B cell (primary cell): ENCODE data around the gene HOOK2. TPM values are rescaled to one million over a fixed set of nuclear protein-coding genes. Genes with fewer than 3 reads are reported as not detected.

Experiments
- ATAC-seq: fragments of 200-7000 bp; cut with Tn5 transposase; one replicate; pipeline ENCODE4 v1.10.0; 2021; ENCODE audit warnings: low read depth, mild to moderate bottlenecking, moderate number of reproducible peaks, moderate library complexity
- CTCF ChIA-PET: fragments of 350-600 bp; sonication (Branson Sonifier 250); formaldehyde crosslinking; loops from one replicate; lab custom pipeline; 2021; ENCODE audit warnings: antibody characterized with exemption, inconsistent platforms; lab: Charles Lee
- POLR2A ChIA-PET: fragments of 350-600 bp; sonication (Branson Sonifier 250); formaldehyde crosslinking; loops from one replicate; lab custom pipeline; 2021; ENCODE audit warnings: antibody characterized with exemption; lab: Charles Lee
- DNase-seq: peaks from one replicate; pipeline ENCODE4 v3.0.0; 2013
- H2AFZ ChIP-seq: 2 replicates; pipeline ENCODE4 v1.6.1; 2012; ENCODE audit warnings: mild to moderate bottlenecking, low read depth, low read length; ENCODE audit not compliant: insufficient read depth, poor library complexity, severe bottlenecking
- H3K27ac ChIP-seq, 2 donors: 1 replicate in 1 of 2; 2 replicates in 1 of 2; pipeline ENCODE4 v1.5.1; 2012 to 2013; ENCODE audit warnings: low read length in 2 of 2, mild to moderate bottlenecking in 2 of 2, moderate library complexity in 1 of 2
- H3K27me3 ChIP-seq, 4 experiments: fragments of 200-600 bp in 1 of 4; sonication (generic) in 1 of 4; replicated peaks in 1 of 4; 1 replicate in 2 of 4; 2 replicates in 2 of 4; pipeline versions ENCODE4 v1.6.1 to v1.7.0; 2013 to 2016; ENCODE audit warnings: low read length in 3 of 4, mild to moderate bottlenecking in 2 of 4, mixed read lengths in 1 of 4, moderate library complexity in 1 of 4; ENCODE audit not compliant: insufficient read depth in 4 of 4, control insufficient read depth in 3 of 4; ENCODE audit errors: control extremely low read depth in 1 of 4
- H3K36me3 ChIP-seq, 2 experiments: replicated peaks in 1 of 2; 1 replicate in 1 of 2; 2 replicates in 1 of 2; pipeline versions ENCODE4 v1.6.1 to v1.7.1; 2013; ENCODE audit warnings: low read length in 1 of 2; ENCODE audit not compliant: insufficient read depth in 2 of 2, control insufficient read depth in 1 of 2; ENCODE audit errors: control extremely low read depth in 1 of 2, extremely low read depth in 1 of 2
- H3K4me1 ChIP-seq, 2 donors: fragments of 200-600 bp in 1 of 2; sonication (generic) in 1 of 2; 1 replicate in 1 of 2; 2 replicates in 1 of 2; pipeline versions ENCODE4 v1.5.1 to v1.6.1; 2013 to 2017; ENCODE audit warnings: low read length in 2 of 2; ENCODE audit not compliant: control insufficient read depth in 2 of 2, insufficient read depth in 2 of 2
- H3K4me2 ChIP-seq: replicated peaks from 2 replicates; pipeline ENCODE3; 2012; ENCODE audit warnings: mild to moderate bottlenecking, low read depth, low read length; ENCODE audit not compliant: poor library complexity, severe bottlenecking
- H3K4me3 ChIP-seq, 5 experiments: fragments of 200-600 bp in 1 of 5; sonication (generic) in 1 of 5; 1 replicate in 3 of 5; 2 replicates in 2 of 5; pipeline versions ENCODE4 v1.5.1 to v1.7.0; 2011 to 2016; ENCODE audit warnings: low read length in 4 of 5, mild to moderate bottlenecking in 4 of 5, low read depth in 2 of 5, control low read depth in 1 of 5, moderate library complexity in 1 of 5; ENCODE audit not compliant: insufficient read depth in 1 of 5; ENCODE audit errors: control extremely low read depth in 1 of 5, extremely low read depth in 1 of 5
- H3K79me2 ChIP-seq: fragments of 200-600 bp; sonication (generic); one replicate; pipeline ENCODE4 v1.6.0; 2016; ENCODE audit warnings: low read length; ENCODE audit not compliant: control insufficient read depth, insufficient read depth
- H3K9ac ChIP-seq: fragments of 200-600 bp; sonication (generic); 2 replicates; pipeline ENCODE4 v1.6.1; 2017; ENCODE audit warnings: mild to moderate bottlenecking, low read length, moderate library complexity
- H3K9me3 ChIP-seq, 3 donors: one replicate each; pipeline versions ENCODE4 v1.6.1 to v1.7.1; 2013; ENCODE audit warnings: low read length in 2 of 3; ENCODE audit not compliant: control insufficient read depth in 2 of 3, insufficient read depth in 1 of 3; ENCODE audit errors: control extremely low read depth in 1 of 3
- H4K20me1 ChIP-seq: 2 replicates; pipeline ENCODE4 v1.6.0; 2012; ENCODE audit warnings: mild to moderate bottlenecking, low read length; ENCODE audit not compliant: insufficient read depth, control insufficient read depth, poor library complexity, severe bottlenecking
- H3K27ac Mint-ChIP-seq: one replicate; pipeline ENCODE4 v1.8.0; 2021; ENCODE audit warnings: mixed read lengths
- H3K27me3 Mint-ChIP-seq: one replicate; pipeline ENCODE4 v1.8.0; 2021; ENCODE audit warnings: mixed read lengths
- H3K4me1 Mint-ChIP-seq: one replicate; pipeline ENCODE4 v1.8.0; 2021; ENCODE audit warnings: mixed read lengths
- H3K4me3 Mint-ChIP-seq: one replicate; pipeline ENCODE4 v1.8.0; 2021; ENCODE audit warnings: mixed read lengths
- H3K9me3 Mint-ChIP-seq: one replicate; pipeline ENCODE4 v1.8.0; 2022; ENCODE audit warnings: mixed read lengths; ENCODE audit not compliant: insufficient read depth
- CTCF ChIP-seq: fragments of 200-600 bp; IDR thresholded peaks from one replicate; pipeline ENCODE4 v1.8.0; 2022; ENCODE audit warnings: antibody characterized with exemption, mild to moderate bottlenecking
- EZH2 ChIP-seq: IDR thresholded peaks from 2 replicates; pipeline ENCODE4 v1.6.1; 2012; ENCODE audit warnings: borderline replicate concordance, low read depth, mild to moderate bottlenecking, moderate library complexity, low read length; ENCODE audit not compliant: insufficient read depth, poor library complexity, severe bottlenecking
- WGBS: methylation state at CpG from one replicate; pipeline ENCODE4 v1.1.5; 2013; ENCODE audit warnings: missing lambda C conversion rate; ENCODE audit not compliant: insufficient coverage; 5-methylcytosine and 5-hydroxymethylcytosine counted together
- intact Hi-C: fragments of 100-400 bp; cut with micrococcal nuclease; formaldehyde crosslinking; loops from one replicate; pipeline ENCODE4 v1.10.0; 2022
- polyA plus RNA-seq: library from polyadenylated mRNA; depleted of rRNA; stranded (reverse); fragments of >200 nt; gene quantifications from 2 replicates; pipeline ENCODE4 v1.2.3, GENCODE V29; 2012
- total RNA-seq, 2 donors: library from RNA; stranded (reverse); fragments of 120-200 nt in 1 of 2; gene quantifications; 1 replicate in 1 of 2; 2 replicates in 1 of 2; pipeline versions ENCODE4 v1.2.3 to v1.2.4, GENCODE V29; 2013 to 2022

The HOOK2 gene
- total and polyA plus RNA-seq, 2 donors (not counting 1 experiment from before 2014, with no cell fraction given) = 30.3 to 33.4 TPM

DNA sequence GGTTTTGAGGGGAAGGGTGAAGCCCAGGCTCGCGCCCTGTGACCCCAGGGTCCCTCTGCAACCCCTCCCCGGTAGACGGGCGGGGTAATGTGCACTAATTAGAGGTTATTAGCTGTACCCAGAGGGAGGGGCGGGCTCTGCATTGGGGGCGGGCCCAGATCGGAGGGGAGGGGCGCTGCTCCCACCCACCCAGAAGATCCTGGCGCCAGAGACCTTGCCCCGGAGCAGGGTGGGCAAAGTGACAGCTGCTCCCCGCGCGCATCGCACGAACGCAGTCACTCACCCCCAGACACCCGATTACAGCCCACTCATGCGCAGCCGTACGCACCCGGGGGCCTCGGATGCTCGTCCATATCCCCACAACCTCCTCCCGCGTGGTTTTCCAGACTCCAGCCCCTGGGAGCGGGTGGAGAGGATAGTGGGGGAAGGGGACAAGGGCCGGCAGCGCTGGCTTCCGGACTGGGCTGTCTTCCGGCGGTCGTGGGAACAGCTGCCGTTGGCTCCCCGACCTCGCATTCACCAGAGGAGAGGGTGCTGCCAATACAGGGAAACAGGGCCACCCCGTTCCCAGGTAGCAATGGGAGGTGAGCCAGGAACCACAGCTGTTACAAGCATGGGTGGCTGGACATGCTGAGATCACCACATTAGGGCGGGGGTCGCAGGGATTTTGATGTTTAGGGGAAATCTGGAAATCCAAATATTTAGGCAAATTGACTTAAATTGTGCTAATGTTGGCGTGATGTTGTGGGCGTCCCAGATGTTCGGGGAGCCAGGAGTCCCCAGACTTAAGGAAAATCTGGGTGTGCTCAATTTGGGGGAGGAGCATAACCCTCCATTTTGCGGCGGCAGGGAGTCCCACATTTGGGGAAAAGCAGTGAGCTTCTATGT, 2.9 kb upstream of the HOOK2 start:
- H4K20me1 ChIP-seq = no peaks in the 10 kb centered on the region
- intact Hi-C loops = no loop called here
- H2AFZ ChIP-seq = peak overlapping the region; percentile 73
- no peaks in the 10 kb centered on the region for H3K36me3 ChIP-seq
- H3K4me1 ChIP-seq = peaks cover 34 to 54% of the 10 kb centered on the region in 2 donors
- no peaks in the 10 kb centered on the region for H3K9me3 ChIP-seq
- POLR2A ChIA-PET = interaction anchor here (0.6 to 6.9 kb wide), 10 partner anchors 9 to 340 kb away, joined by 3 to 233 read pairs (median 6); partner anchors contain the start of genes DNASE2, JUNB, NACC1 and RNASEH2A
- no peaks in the 10 kb centered on the region for H3K9me3 Mint-ChIP-seq
- H3K27me3 ChIP-seq = no peaks in the 10 kb centered on the region
- 8% methylated on average over 31 of the region's 44 CpGs for WGBS
- H3K27ac Mint-ChIP-seq = peak overlapping the region; percentile 84
- peak overlapping the region; percentile 78 for H3K9ac ChIP-seq
- H3K4me3 ChIP-seq = peak overlapping the region; percentile 63 to 89 (median 75)
- CTCF ChIA-PET = interaction anchor here (0.5 to 27.9 kb wide), 9 partner anchors 9 to 96 kb away, joined by 3 to 1147 read pairs (median 5); partner anchors contain the start of genes DHPS, JUNB, PRDX2 and RNASEH2A
- ATAC-seq (peak; percentile 2), DNase-seq (peak; percentile 80)
- peak overlapping the region; percentile 88 for H3K4me3 Mint-ChIP-seq
- H3K4me2 ChIP-seq = peak overlapping the region; percentile 95
- TF ChIP-seq CTCF = no peak
- TF ChIP-seq EZH2 = no peak
- H3K79me2 ChIP-seq = peaks cover 2% of the 10 kb centered on the region
- H3K27me3 Mint-ChIP-seq = no peaks in the 10 kb centered on the region
- H3K27ac ChIP-seq = peak overlapping the region; percentile 83 to 86
- peaks cover 49% of the 10 kb centered on the region for H3K4me1 Mint-ChIP-seq
